Umbilical cord (tissue), 2 donors: ENCODE results near the gene TM6SF1. TPM values are rescaled to one million over a fixed set of nuclear protein-coding genes. Genes with fewer than 3 reads are reported as not detected.
"Not testable (repeated sequence)": the region's sequence is repeated elsewhere in the genome, so short reads cannot be mapped to it uniquely, and the experiment has no call there.

Source experiments
- DNase-seq: peaks from one replicate; pipeline ENCODE4 v3.0.0-alpha.2; 2015; ENCODE audit warnings: low spot score
- total RNA-seq: library from RNA; depleted of rRNA; stranded (reverse); fragments of >200 nt; gene quantifications from one replicate; pipeline ENCODE4 v1.2.3, GENCODE V29; 2014; ENCODE audit warnings: low replicate concordance; ENCODE audit not compliant: insufficient read depth

Gene TM6SF1
- total RNA-seq, 1 donor from 2014 or later, result 4.6 TPM

- DNase-seq, result no peak
These were observed 8.6 kb downstream of the TM6SF1 start for GRCh38 chr15:83115831-83116565.

- no peak for DNase-seq
These were observed 10.9 kb downstream of the TM6SF1 start for GRCh38 chr15:83118291-83118827.

- DNase-seq, result no peak
These were observed 11.5 kb downstream of the TM6SF1 start for GRCh38 chr15:83118968-83119367.

- no peak for DNase-seq
These were observed 12.6 kb downstream of the TM6SF1 start for GRCh38 chr15:83119968-83120581.

- no peak for DNase-seq
These were observed 16.1 kb downstream of the TM6SF1 start for GRCh38 chr15:83123529-83123928.

GRCh38 chr15:83127547-83128150 is 20.2 kb downstream of the TM6SF1 start:
- peak; percentile 48 for DNase-seq

GRCh38 chr15:83129791-83130190 is 22.3 kb downstream of the TM6SF1 start:
- DNase-seq, result no peak

GRCh38 chr15:83132861-83133523 is 25.5 kb downstream of the TM6SF1 start:
- DNase-seq, result no peak

GRCh38 chr15:83142151-83142550 is 34.7 kb downstream of the TM6SF1 start:
- DNase-seq, result not testable (repeated sequence)

GRCh38 chr15:83144771-83145170 is 37.3 kb downstream of the TM6SF1 start:
- DNase-seq, result no peak

GRCh38 chr15:83153288-83153687 is 45.8 kb downstream of the TM6SF1 start:
- DNase-seq, result no peak

GRCh38 chr15:83155942-83156341 is 48.5 kb downstream of the TM6SF1 start:
- DNase-seq, result peak; percentile 3

- DNase-seq, result no peak
These were observed 50.9 kb downstream of the TM6SF1 start for GRCh38 chr15:83158393-83158792.

- DNase-seq, result no peak
These were observed 53.3 kb downstream of the TM6SF1 start for GRCh38 chr15:83160741-83161140.

- no peak for DNase-seq
These were observed 55.6 kb downstream of the TM6SF1 start for GRCh38 chr15:83163032-83163431.

- DNase-seq, result no peak
These were observed 56.8 kb downstream of the TM6SF1 start for GRCh38 chr15:83164111-83164770.

GRCh38 chr15:83164771-83165404 is 57.4 kb downstream of the TM6SF1 start:
- DNase-seq, result no peak

- no peak for DNase-seq
These were observed 58.8 kb downstream of the TM6SF1 start for GRCh38 chr15:83166218-83166617.

- no peak for DNase-seq
These were observed 59.4 kb downstream of the TM6SF1 start for GRCh38 chr15:83166830-83167229.

- not testable (repeated sequence) for DNase-seq
These were observed 62.1 kb downstream of the TM6SF1 start for GRCh38 chr15:83169576-83169975.
